ENCODE results near the gene MNDA. TPM values are rescaled to one million over a fixed set of nuclear protein-coding genes. Genes with fewer than 3 reads are reported as not detected.

MNDA gene
- total RNA-seq, 2 experiments from 2014 or later = 0.31 to 0.47 TPM

- Mint-ChIP-seq H3K4me3 (no peak overlapping the region), H3K36me3 (no peaks in the 10 kb centered on the region), H3K9me3 (no peaks in the 10 kb centered on the region), H3K27me3 (peaks cover 13% of the 10 kb centered on the region), H3K4me1 (no peaks in the 10 kb centered on the region), H3K27ac (no peak overlapping the region)
- no peak for DNase-seq
- POLR2A ChIA-PET = no interaction called here
- ATAC-seq (ENCODE audit: low read depth) = no peak
Observed at GRCh38 chr1:158893654-158894053, 62.5 kb downstream of the MNDA start.

DNA sequence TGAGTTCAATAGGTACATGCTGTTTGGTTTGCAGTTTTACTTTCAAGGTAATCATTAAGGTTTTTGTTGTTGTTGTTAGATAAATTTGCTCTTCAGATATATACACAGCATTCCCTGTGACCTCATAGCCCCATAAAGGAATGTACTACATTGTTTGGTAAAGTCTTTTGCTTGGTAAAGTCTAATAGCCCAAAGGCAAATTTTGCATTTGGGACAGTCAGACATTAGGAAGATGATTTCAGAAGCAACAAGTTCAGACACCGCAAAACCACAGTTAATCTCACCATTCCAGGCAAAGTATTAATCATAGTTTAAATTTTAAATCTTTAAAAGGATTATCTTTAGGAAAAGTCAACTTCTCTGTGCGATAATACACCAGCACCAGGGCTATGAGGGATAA, 67.6 kb downstream of the MNDA start:
- Mint-ChIP-seq H3K27ac (no peak overlapping the region), H3K4me3 (no peak overlapping the region), H3K36me3 (no peaks in the 10 kb centered on the region), H3K27me3 (peaks cover 24% of the 10 kb centered on the region), H3K4me1 (no peaks in the 10 kb centered on the region), H3K9me3 (no peaks in the 10 kb centered on the region)
- DNase-seq (no peak), ATAC-seq (ENCODE audit: low read depth) (no peak)
- POLR2A ChIA-PET = no interaction called here

Other genes with a start within 250 kb of the MNDA start
- not detected for gene OR10Z1, start 226.1 kb upstream of the MNDA start, total RNA-seq
- not detected for gene SPTA1, start 144.6 kb upstream of the MNDA start, total RNA-seq
- not detected for gene OR6K2, start 130.7 kb upstream of the MNDA start, total RNA-seq
- gene OR6K3, start 110.6 kb upstream of the MNDA start, total RNA-seq = not detected
- not detected for gene OR6K6, start 76.6 kb upstream of the MNDA start, total RNA-seq
- gene OR6N1, start 59.2 kb upstream of the MNDA start, total RNA-seq = not detected
- not detected for gene OR6N2, start 50.1 kb upstream of the MNDA start, total RNA-seq
- 10 to 100 TPM; 44.6 to 45.2 TPM for gene PYHIN1, start 100.2 kb downstream of the MNDA start, total RNA-seq
- gene IFI16, start 178.6 kb downstream of the MNDA start, total RNA-seq = 100 to 1,000 TPM; 295 to 300 TPM
- 1 to 10 TPM; 3.0 to 4.4 TPM for gene AIM2, start 245.4 kb downstream of the MNDA start, total RNA-seq